Activated CD8-positive, alpha-beta T cell treated with anti-CD3 and anti-CD28 coated beads, Interleukin-2, amount 10 ng/mL, durations not matched to agents 7 days and 5 days (primary cell): ENCODE measurements around the gene UGT1A4. TPM values are rescaled to one million over a fixed set of nuclear protein-coding genes. Genes with fewer than 3 reads are reported as not detected.
"Not testable (repeated sequence)": the region's sequence is repeated elsewhere in the genome, so short reads cannot be mapped to it uniquely, and the experiment has no call there.

Experiments used
- ATAC-seq: fragments of 150-1000 bp; cut with Tn5 transposase; one replicate; pipeline ENCODE4 v1.10.0; 2021; ENCODE audit warnings: moderate library complexity
- CTCF ChIA-PET: fragments of 350-600 bp; sonication (Branson Sonifier 250); formaldehyde crosslinking; loops from one replicate; lab custom pipeline; 2021; ENCODE audit warnings: antibody characterized with exemption; lab: Charles Lee
- POLR2A ChIA-PET: fragments of 350-600 bp; sonication (Branson Sonifier 250); formaldehyde crosslinking; loops from one replicate; lab custom pipeline; 2021; ENCODE audit warnings: antibody characterized with exemption; lab: Charles Lee
- DNase-seq: peaks from one replicate; pipeline ENCODE4 v3.0.0-alpha.2; 2020
- H3K27ac Mint-ChIP-seq: one replicate; pipeline ENCODE4 v1.8.0; 2021; ENCODE audit warnings: mild to moderate bottlenecking, mixed read lengths
- H3K27me3 Mint-ChIP-seq: one replicate; pipeline ENCODE4 v1.8.0; 2021; ENCODE audit warnings: low read depth, mixed read lengths
- H3K36me3 Mint-ChIP-seq: one replicate; pipeline ENCODE4 v1.8.0; 2021; ENCODE audit warnings: low read depth, mixed read lengths
- H3K4me1 Mint-ChIP-seq: one replicate; pipeline ENCODE4 v1.8.0; 2021; ENCODE audit warnings: low read depth, mixed read lengths
- H3K4me3 Mint-ChIP-seq: one replicate; pipeline ENCODE4 v1.8.0; 2021; ENCODE audit warnings: mild to moderate bottlenecking, mixed read lengths
- H3K9me3 Mint-ChIP-seq: one replicate; pipeline ENCODE4 v1.8.0; 2022; ENCODE audit warnings: mixed read lengths; ENCODE audit not compliant: insufficient read depth
- total RNA-seq, 2 experiments: library from RNA; stranded (reverse); gene quantifications; one replicate each; pipeline ENCODE4 v1.2.3, GENCODE V29; 2021

UGT1A4 gene
- total RNA-seq, 2 experiments from 2014 or later = not detected

DNA sequence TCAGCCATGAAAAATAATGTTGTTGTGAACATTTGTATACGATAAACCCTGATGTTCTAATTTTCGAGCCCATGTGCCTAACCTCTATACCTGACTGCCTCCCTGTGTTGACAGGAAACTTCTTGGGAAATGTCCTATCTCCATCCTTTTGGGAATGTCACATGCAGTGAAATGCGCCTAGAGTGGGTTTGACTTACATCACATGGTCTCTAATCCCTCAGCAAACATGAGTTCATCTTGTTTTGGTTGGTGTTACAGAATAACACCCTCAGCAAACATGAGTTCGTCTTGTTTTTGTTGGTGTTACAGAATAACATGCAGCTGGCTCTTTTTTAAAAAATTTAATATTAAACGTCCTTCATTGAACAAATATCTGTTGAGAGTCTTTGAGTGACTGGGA lies 30.2 kb upstream of the UGT1A4 start:
- DNase-seq (no peak), ATAC-seq (no peak)
- Mint-ChIP-seq H3K27ac (no peak overlapping the region), H3K9me3 (no peaks in the 10 kb centered on the region), H3K4me1 (no peaks in the 10 kb centered on the region), H3K4me3 (no peak overlapping the region), H3K36me3 (no peaks in the 10 kb centered on the region), H3K27me3 (peaks cover 16% of the 10 kb centered on the region)
- ChIA-PET CTCF (no interaction called here), POLR2A (no interaction called here)

DNA sequence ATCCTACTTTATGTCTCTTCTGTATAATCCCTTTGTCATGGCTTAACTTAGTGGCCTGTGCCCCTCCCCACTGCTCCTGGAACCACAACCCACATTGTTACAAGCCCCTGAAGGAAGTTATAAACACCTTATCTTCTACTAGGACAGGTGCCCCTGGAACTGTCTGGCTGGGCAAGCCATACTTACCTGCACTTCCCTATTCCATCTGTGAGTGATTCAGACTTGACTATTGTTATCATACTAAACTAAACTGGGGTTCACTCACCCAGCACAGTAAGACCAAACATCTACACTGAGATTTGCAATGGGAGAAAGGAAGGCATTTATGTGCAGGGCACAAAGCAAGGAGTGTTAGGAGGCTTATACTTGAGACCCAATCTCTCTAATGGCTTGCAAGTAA lies 29.5 kb upstream of the UGT1A4 start:
- ChIA-PET POLR2A (no interaction called here), CTCF (no interaction called here)
- H3K4me3 Mint-ChIP-seq = no peak overlapping the region
- H3K27ac Mint-ChIP-seq = no peak overlapping the region
- H3K4me1 Mint-ChIP-seq = no peaks in the 10 kb centered on the region
- no peak for DNase-seq
- no peak for ATAC-seq
- H3K9me3 Mint-ChIP-seq = no peaks in the 10 kb centered on the region
- H3K27me3 Mint-ChIP-seq = peaks cover 21% of the 10 kb centered on the region
- H3K36me3 Mint-ChIP-seq = no peaks in the 10 kb centered on the region

DNA sequence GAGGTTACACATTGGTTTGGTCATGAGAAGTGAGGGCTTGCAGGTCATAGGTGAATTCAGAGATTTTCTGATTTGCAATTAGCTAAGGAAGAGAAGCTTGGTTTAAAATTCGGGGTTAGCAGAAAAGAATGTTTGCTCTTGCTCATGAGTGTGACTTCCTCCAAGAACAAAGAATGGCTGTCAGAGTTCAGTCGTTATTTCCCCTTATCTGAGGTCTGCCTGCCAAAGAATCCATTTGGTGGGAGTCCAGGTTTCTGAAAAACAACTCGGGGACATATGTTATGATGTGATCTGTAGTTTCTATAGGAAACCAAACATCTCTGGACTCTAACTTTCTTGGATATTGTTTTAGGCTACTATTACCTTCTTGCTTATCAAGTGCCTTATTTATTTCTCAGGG lies 29.0 kb upstream of the UGT1A4 start:
- Mint-ChIP-seq H3K27ac (no peak overlapping the region), H3K27me3 (peaks cover 21% of the 10 kb centered on the region), H3K9me3 (no peaks in the 10 kb centered on the region), H3K4me3 (no peak overlapping the region), H3K4me1 (no peaks in the 10 kb centered on the region), H3K36me3 (no peaks in the 10 kb centered on the region)
- no peak for DNase-seq
- ChIA-PET POLR2A (no interaction called here), CTCF (no interaction called here)
- no peak for ATAC-seq

DNA sequence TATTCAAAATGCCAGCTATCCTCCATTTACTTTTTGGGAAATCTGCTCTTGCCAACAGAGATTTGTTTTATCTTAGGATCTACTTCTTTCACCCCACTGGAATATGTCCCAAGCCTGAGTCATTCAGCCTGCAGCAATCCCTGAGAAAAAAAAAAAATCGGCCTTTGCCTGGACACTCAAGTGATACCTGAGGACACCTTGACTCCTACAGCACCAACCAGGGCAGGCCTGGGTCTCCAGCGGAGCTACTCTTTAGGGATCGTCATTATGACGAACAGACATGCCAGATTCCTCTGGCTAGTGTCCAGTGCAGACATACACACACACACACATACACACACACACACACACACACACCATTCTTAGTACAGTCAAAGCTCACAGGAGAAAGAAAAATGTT lies 28.1 kb upstream of the UGT1A4 start:
- Mint-ChIP-seq H3K9me3 (no peaks in the 10 kb centered on the region), H3K27me3 (peaks cover 20% of the 10 kb centered on the region), H3K4me3 (no peak overlapping the region), H3K4me1 (no peaks in the 10 kb centered on the region), H3K36me3 (no peaks in the 10 kb centered on the region), H3K27ac (no peak overlapping the region)
- ATAC-seq = no peak
- ChIA-PET CTCF (no interaction called here), POLR2A (no interaction called here)
- DNase-seq = no peak

DNA sequence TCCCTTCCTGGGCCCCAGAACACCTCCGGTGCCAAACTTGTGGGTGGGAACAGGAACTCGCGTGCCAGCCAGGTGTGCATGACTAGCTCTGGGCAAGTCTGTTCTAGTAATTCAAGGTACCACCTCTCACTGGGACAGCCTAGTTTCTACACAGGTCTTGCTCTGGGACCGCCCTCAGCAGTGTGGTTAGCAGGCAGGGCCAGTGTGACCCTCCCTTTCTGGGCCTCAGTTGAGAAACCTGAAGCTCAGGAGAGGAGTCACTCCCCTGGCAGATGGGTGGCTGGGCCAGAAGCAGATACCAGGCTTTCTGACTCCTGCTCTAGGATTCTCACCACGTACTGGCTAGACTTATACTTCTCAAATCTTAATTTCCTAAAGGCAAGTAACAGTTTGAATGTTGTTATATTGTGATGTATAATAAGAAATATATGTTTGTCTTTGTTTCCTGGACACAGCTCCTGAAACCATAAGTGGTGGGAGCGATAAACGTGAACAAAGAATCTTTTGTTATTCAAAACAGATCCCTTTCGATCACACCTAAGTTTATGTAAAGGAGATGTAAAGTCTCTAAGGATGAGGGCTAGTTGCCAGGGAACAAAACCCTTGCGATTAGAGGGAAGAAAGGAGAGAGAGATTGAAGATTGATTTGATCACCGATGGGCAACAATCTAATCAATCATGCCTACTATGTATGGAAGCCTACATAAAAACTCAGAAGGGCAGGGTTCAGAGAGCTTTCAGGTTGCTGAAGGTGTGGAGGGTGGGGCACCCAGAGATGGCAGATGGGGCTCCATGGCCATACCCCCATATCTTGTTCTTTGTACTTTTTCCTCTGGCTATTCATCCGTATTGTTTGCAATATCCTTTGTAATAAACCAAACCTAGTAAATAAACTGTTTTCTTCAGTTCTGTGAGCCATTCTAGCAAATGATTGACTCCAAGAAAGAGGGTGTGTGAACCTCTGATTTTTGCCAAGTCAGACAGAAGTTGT lies 26.8 kb upstream of the UGT1A4 start:
- Mint-ChIP-seq H3K36me3 (no peaks in the 10 kb centered on the region), H3K27ac (no peak overlapping the region), H3K9me3 (no peaks in the 10 kb centered on the region), H3K27me3 (peaks cover 20% of the 10 kb centered on the region), H3K4me1 (no peaks in the 10 kb centered on the region), H3K4me3 (no peak overlapping the region)
- ChIA-PET CTCF (no interaction called here), POLR2A (no interaction called here)
- DNase-seq (no peak), ATAC-seq (no peak)

DNA sequence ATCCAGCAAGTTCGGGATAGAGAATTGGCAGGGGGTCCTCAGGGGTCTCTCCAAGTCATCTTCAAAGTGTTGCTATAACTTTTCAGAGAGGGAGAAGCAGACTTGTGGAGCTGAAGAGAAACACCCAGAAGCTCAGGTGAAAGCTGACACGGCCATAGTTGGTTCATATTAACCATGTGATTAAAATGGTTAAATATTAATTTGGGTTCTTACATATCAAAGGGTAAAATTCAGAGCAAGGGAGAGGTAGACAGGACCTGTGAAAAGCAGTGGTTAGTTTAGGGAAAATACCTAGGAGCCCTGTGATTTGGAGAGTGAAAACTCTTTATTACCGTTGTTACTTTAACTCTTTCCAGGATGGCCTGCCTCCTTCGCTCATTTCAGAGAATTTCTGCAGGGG lies 25.9 kb upstream of the UGT1A4 start, which contains the start of gene UGT1A6:
Gene UGT1A6, plus strand, starts transcription at position 243 of the 400 bp plus-strand sequence. Its CDS starts 115 bp downstream, at position 358.
- H3K4me1 Mint-ChIP-seq = no peaks in the 10 kb centered on the region
- H3K36me3 Mint-ChIP-seq = no peaks in the 10 kb centered on the region
- H3K4me3 Mint-ChIP-seq = no peak within 1 kb of the TSS
- H3K27me3 Mint-ChIP-seq = peaks cover 28% of the 10 kb centered on the region
- DNase-seq = no peak
- ChIA-PET POLR2A (no interaction called here), CTCF (no interaction called here)
- no peak within 1 kb of the TSS for H3K27ac Mint-ChIP-seq
- no peak for ATAC-seq
- H3K9me3 Mint-ChIP-seq = no peaks in the 10 kb centered on the region

DNA sequence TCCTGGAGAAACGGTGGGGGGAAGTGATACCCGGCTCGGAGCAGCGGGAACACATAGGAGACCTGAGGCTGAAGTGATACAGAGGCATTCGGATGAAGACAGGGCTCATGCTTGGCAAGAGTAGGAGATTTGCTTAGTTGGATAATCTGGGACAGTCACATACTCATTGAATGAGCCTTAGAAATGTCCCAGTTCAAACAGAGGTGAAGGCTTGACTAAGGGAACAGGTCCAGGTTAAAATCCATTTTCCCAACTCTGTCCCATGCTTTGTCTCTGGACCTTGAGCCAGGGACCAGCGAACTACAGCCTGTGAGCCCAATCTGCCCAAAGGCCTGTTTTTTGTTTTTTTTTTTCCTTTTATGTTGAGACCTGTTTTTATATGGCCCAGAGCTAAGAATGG lies 24.6 kb upstream of the UGT1A4 start:
- H3K27me3 Mint-ChIP-seq = peaks cover 29% of the 10 kb centered on the region

DNA sequence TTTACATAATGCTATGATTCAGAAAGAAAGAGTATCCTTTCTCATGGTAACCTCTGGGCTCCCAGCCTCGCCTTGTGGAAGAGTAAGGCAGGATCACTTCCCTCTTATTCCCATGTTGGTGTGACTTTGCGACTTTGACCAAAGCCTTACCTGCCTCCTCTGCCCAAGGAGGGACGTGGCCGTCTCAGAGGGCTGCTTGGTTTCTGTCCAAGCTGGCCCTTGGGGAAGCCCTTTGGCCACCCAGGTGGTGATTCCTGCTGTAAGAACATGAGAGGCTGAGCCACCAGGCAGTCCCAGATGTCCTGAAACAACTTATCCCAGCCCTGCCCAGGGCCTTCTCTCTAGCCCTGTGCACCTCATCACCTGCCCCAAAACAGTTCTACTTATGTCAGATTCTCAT lies 19.8 kb upstream of the UGT1A4 start:
- H3K4me1 Mint-ChIP-seq = no peaks in the 10 kb centered on the region
- no peaks in the 10 kb centered on the region for H3K36me3 Mint-ChIP-seq
- no peak overlapping the region for H3K4me3 Mint-ChIP-seq
- CTCF ChIA-PET = no interaction called here
- POLR2A ChIA-PET = no interaction called here
- H3K9me3 Mint-ChIP-seq = no peaks in the 10 kb centered on the region
- H3K27me3 Mint-ChIP-seq = peaks cover 33% of the 10 kb centered on the region
- H3K27ac Mint-ChIP-seq = no peak overlapping the region
- ATAC-seq (no peak), DNase-seq (no peak)

More for the DNA sequence above, 24.6 kb upstream of the UGT1A4 start:
- no peak overlapping the region for H3K4me3 Mint-ChIP-seq
- no peaks in the 10 kb centered on the region for H3K4me1 Mint-ChIP-seq
- CTCF ChIA-PET = no interaction called here
- POLR2A ChIA-PET = no interaction called here
- no peak for ATAC-seq
- H3K27ac Mint-ChIP-seq = no peak overlapping the region
- no peak for DNase-seq
- H3K9me3 Mint-ChIP-seq = no peaks in the 10 kb centered on the region
- no peaks in the 10 kb centered on the region for H3K36me3 Mint-ChIP-seq

DNA sequence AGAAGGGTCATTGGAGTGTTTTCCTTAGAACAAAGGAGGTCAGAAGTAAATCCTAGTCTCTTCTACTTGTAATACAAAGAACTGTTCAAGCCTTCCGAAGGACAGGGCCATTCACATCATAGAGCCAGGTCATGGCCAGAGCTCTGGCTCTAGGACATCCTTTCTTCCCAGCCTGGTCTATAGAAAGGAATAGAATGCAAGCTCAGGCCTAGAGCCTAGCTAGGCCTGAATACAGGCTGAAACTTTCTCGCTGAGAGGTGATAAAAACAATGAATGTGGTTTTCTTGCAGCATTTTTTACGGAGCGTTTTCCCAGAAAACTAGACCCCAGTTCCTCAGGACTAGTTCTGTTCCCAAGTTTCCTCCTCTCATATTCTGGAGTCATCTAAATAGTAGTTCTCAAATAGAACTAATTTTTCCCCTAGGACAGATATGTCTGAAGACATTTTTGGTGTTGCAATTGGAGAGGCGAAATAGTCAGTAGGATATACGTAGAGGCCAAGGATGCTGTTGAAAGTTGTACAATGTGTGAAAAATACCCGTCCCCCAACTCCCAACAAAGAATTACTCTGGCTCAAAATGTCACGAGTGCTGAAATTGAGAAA lies 19.0 kb upstream of the UGT1A4 start:
- Mint-ChIP-seq H3K4me1 (no peaks in the 10 kb centered on the region), H3K36me3 (no peaks in the 10 kb centered on the region), H3K4me3 (no peak overlapping the region), H3K27me3 (peaks cover 34% of the 10 kb centered on the region), H3K9me3 (no peaks in the 10 kb centered on the region), H3K27ac (no peak overlapping the region)
- ChIA-PET POLR2A (no interaction called here), CTCF (no interaction called here)
- ATAC-seq (no peak), DNase-seq (no peak)

DNA sequence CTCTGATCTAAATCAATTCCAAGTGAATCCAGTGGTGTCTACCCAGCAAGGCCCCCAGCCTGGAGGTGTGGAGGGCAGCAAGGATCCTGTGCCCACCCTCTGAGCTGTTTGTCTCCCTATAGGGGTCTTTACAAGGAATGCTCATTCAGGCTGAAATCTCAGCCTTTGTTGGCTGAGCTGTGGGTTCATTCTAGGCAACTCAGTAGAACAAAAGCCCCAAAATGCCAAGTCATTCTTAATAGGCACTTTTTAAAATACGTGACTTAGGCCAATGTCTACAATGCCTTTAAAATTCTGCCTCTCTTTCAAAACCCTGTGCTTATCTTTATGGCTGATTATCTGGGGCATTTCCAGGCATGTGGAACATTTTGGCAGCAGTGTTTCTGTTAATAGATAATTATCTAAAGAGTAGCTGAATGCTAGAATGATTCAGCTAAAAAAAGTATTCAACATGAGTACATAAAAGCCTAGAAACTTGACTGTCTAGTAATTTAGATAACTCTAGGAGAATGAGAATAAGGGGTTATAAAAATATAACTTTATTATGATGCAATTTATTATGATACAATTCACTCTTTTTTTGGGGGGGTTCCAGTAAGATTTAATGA lies 18.4 kb upstream of the UGT1A4 start:
- no peaks in the 10 kb centered on the region for H3K9me3 Mint-ChIP-seq
- no peak for ATAC-seq
- H3K4me3 Mint-ChIP-seq = no peak overlapping the region
- CTCF ChIA-PET = no interaction called here
- POLR2A ChIA-PET = no interaction called here
- H3K27me3 Mint-ChIP-seq = peaks cover 34% of the 10 kb centered on the region
- no peaks in the 10 kb centered on the region for H3K36me3 Mint-ChIP-seq
- H3K27ac Mint-ChIP-seq = no peak overlapping the region
- DNase-seq = no peak
- H3K4me1 Mint-ChIP-seq = no peaks in the 10 kb centered on the region

DNA sequence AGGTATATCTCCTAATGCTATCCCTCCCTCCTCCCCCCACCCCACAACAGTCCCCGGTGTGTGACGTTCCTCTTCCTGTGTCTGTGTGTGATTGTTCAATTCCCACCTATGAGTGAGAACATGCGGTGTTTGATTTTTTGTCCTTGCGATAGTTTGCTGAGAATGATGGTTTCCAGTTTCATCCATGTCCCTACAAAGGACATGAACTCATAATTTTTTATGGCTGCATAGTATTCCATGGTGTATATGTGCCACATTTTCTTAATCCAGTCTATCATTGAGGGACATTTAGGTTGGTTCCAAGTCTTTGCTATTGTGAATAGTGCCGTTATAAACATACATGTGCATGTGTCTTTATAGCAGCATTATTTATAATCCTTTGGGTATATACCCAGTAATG lies 17.7 kb upstream of the UGT1A4 start:
- ATAC-seq, H3K4me1 Mint-ChIP-seq, POLR2A ChIA-PET, CTCF ChIA-PET, H3K27ac Mint-ChIP-seq, H3K9me3 Mint-ChIP-seq, H3K36me3 Mint-ChIP-seq, DNase-seq, H3K4me3 Mint-ChIP-seq: not testable (repeated sequence)
- peaks cover 30% of the 10 kb centered on the region for H3K27me3 Mint-ChIP-seq

DNA sequence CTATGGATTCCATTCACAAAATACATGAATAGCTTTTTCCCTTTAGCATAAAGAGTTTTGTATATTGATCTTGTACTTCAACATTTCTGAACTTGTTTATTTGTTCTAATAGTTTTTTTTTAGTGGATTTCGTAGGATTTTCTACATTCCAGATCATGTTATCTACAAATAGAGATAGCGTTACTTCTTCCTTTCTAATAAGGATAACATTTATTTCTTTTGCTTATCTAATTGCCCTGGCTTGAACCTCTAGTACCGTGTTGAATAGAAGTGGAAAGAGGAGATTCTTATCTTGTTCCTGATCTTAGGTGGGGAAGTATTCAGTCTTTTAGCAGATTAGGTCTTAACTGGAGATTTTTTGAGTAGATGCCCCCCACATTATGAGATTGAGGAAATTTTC lies 16.3 kb upstream of the UGT1A4 start:
- Mint-ChIP-seq H3K9me3 (no peaks in the 10 kb centered on the region), H3K27ac (no peak overlapping the region), H3K4me1 (no peaks in the 10 kb centered on the region), H3K4me3 (no peak overlapping the region), H3K36me3 (no peaks in the 10 kb centered on the region), H3K27me3 (peaks cover 26% of the 10 kb centered on the region)
- no peak for ATAC-seq
- ChIA-PET CTCF (no interaction called here), POLR2A (no interaction called here)
- no peak for DNase-seq
